ENCODE data around the gene HMX1. TPM values are rescaled to one million over a fixed set of nuclear protein-coding genes. Genes with fewer than 3 reads are reported as not detected.
A peak's percentile ranks its signal among the peaks of the same experiment; 100 is the strongest.

Gene HMX1
- total and polyA plus RNA-seq, 12 donors: 2.7 TPM; not detected in 11

- intact Hi-C loops (cut with DNase I): no loop called here
- DNase-seq: no peak
- H3K27ac ChIP-seq: no peak overlapping the region
- TF ChIP-seq, protein P1, sequence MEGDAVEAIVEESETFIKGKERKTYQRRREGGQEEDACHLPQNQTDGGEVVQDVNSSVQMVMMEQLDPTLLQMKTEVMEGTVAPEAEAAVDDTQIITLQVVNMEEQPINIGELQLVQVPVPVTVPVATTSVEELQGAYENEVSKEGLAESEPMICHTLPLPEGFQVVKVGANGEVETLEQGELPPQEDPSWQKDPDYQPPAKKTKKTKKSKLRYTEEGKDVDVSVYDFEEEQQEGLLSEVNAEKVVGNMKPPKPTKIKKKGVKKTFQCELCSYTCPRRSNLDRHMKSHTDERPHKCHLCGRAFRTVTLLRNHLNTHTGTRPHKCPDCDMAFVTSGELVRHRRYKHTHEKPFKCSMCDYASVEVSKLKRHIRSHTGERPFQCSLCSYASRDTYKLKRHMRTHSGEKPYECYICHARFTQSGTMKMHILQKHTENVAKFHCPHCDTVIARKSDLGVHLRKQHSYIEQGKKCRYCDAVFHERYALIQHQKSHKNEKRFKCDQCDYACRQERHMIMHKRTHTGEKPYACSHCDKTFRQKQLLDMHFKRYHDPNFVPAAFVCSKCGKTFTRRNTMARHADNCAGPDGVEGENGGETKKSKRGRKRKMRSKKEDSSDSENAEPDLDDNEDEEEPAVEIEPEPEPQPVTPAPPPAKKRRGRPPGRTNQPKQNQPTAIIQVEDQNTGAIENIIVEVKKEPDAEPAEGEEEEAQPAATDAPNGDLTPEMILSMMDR (IDR thresholded peaks at IDR 0.05): no peak
- TF ChIP-seq POLR2A (IDR thresholded peaks at IDR 0.05): no peak
- no peaks in the 10 kb centered on the region for H3K36me3 ChIP-seq (replicated peaks in 1 of 2)
- 23 to 40% (median 34%) methylated on average over 9 of the region's 9 CpGs for WGBS, 4 donors
- no peaks in the 10 kb centered on the region for H3K4me1 ChIP-seq (replicated peaks in 1 of 2)
- no peaks in the 10 kb centered on the region for H3K27me3 ChIP-seq
- H3K9me3 ChIP-seq (replicated peaks in 1 of 3): no peaks in the 10 kb centered on the region
- no peak overlapping the region for H3K4me3 ChIP-seq
Observed at GRCh38 chr4:8909548-8909947, 37.9 kb upstream of the HMX1 start.

GRCh38 chr4:8908206-8908893 is 36.7 kb upstream of the HMX1 start:
- Histone ChIP-seq H3K9me3 (replicated peaks in 1 of 3) (no peaks in the 10 kb centered on the region), H3K4me1 (replicated peaks in 1 of 2) (no peaks in the 10 kb centered on the region), H3K27me3 (no peaks in the 10 kb centered on the region), H3K36me3 (replicated peaks in 1 of 2) (no peaks in the 10 kb centered on the region), H3K4me3 (no peak overlapping the region), H3K27ac (no peak overlapping the region)
- peak in 3 of 7 donors; percentile 4 to 40 (median 7) for DNase-seq
- 64 to 75% (median 71%) methylated on average over 19 to 34 of the region's 34 CpGs for WGBS, 4 donors
- TF ChIP-seq, protein P1 (IDR thresholded peaks at IDR 0.05): no peak
- TF ChIP-seq POLR2A (IDR thresholded peaks at IDR 0.05): no peak
- intact Hi-C loops (cut with DNase I): no loop called here

- intact Hi-C loops (cut with DNase I): no loop called here
- H3K27ac ChIP-seq: no peak overlapping the region
- H3K36me3 ChIP-seq (replicated peaks in 1 of 2): no peaks in the 10 kb centered on the region
- H3K27me3 ChIP-seq: no peaks in the 10 kb centered on the region
- 73 to 77% (median 74%) methylated on average over 5 to 14 of the region's 14 CpGs; no CpG with 5 or more reads in 1 of the 4 donors for WGBS, 4 donors
- no peak overlapping the region for H3K4me3 ChIP-seq
- no peaks in the 10 kb centered on the region for H3K9me3 ChIP-seq (replicated peaks in 1 of 3)
- DNase-seq: peak in 1 of 7 donors; percentile 2
- TF ChIP-seq, protein P1 (IDR thresholded peaks at IDR 0.05): no peak
- TF ChIP-seq POLR2A (IDR thresholded peaks at IDR 0.05): no peak
- H3K4me1 ChIP-seq (replicated peaks in 1 of 2): no peaks in the 10 kb centered on the region
Observed at GRCh38 chr4:8907596-8908205, 36.1 kb upstream of the HMX1 start.

DNA sequence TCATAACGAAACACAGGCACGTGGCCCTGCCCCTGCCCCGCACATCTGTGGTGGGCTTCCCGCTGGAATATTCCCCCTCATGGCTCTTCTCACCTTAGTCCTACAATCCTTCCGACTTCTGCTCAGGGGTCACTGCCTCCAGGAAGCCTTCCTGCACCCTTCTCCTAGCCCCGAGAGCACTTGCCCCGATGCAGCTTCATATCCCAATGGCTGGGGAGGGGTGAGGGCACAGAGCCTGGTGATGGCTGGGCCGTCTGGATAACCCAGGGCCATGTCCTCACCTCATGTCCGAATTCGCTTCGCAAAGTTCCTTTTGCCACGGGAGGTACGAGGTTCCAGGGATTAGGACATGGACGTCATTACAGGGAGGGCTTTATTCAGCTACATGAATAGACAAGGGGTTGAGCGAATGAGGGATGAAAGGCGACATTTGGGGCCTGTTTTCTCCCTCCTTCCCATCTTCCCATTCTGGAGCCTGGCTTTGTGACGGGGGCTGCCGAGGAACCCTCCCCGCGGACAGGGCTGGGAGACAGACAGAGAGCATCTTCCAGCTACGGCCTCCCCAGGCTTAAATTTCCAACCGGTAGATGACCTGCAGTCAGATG is 35.5 kb upstream of the HMX1 start:
- TF ChIP-seq, protein P1 (IDR thresholded peaks at IDR 0.05): no peak
- Histone ChIP-seq H3K27me3 (no peaks in the 10 kb centered on the region), H3K27ac (no peak overlapping the region), H3K4me3 (no peak overlapping the region), H3K36me3 (replicated peaks in 1 of 2) (no peaks in the 10 kb centered on the region), H3K9me3 (replicated peaks in 1 of 3) (no peaks in the 10 kb centered on the region), H3K4me1 (replicated peaks in 1 of 2) (no peaks in the 10 kb centered on the region)
- peak in 1 of 7 donors; percentile 4 for DNase-seq
- intact Hi-C loops (cut with DNase I): no loop called here
- whole genome bisulfite sequencing, 4 donors: 76 to 80% (median 78%) methylated on average over 20 to 22 of the region's 22 CpGs
